ENCODE data around the gene ARPP19.
"Not testable (repeated sequence)": the region's sequence is repeated elsewhere in the genome, so short reads cannot be mapped to it uniquely, and the experiment has no call there.

ARPP19 gene

GRCh38 chr15:52567871-52568600 is 794 bp downstream of the ARPP19 start:
- Histone ChIP-seq H3K9ac (peak overlapping the region; percentile 91), H2AFZ (peak overlapping the region; percentile 71), H3K36me3 (ENCODE audit: control insufficient read depth, insufficient read depth, low read length) (no peaks in the 10 kb centered on the region), H3K27ac (peak overlapping the region; percentile 89), H3K79me2 (peaks cover 17% of the 10 kb centered on the region), H3K27me3 (ENCODE audit: control insufficient read depth, insufficient read depth, low read length) (no peaks in the 10 kb centered on the region), H3K4me3 (ENCODE audit: low read depth, low read length) (peak overlapping the region; percentile 92), H3K9me3 (ENCODE audit: control insufficient read depth, low read length) (no peaks in the 10 kb centered on the region), H3K4me2 (ENCODE audit: low read length) (peak overlapping the region; percentile 95), H3K4me1 (peaks cover 4% of the 10 kb centered on the region)
- TF ChIP-seq CTCF (IDR thresholded peaks at IDR 0.05): no peak

- H3K36me3 ChIP-seq (ENCODE audit: control insufficient read depth, insufficient read depth, low read length): no peaks in the 10 kb centered on the region
- H3K27ac ChIP-seq: peak overlapping the region; percentile 89
- TF ChIP-seq CTCF (IDR thresholded peaks at IDR 0.05): no peak
- peak overlapping the region; percentile 92 for H3K4me3 ChIP-seq (ENCODE audit: low read depth, low read length)
- H3K9me3 ChIP-seq (ENCODE audit: control insufficient read depth, low read length): no peaks in the 10 kb centered on the region
- H3K27me3 ChIP-seq (ENCODE audit: control insufficient read depth, insufficient read depth, low read length): no peaks in the 10 kb centered on the region
- peaks cover 21% of the 10 kb centered on the region for H3K79me2 ChIP-seq
- H3K9ac ChIP-seq: no peak overlapping the region
- H3K4me1 ChIP-seq: peaks cover 4% of the 10 kb centered on the region
- peak overlapping the region; percentile 95 for H3K4me2 ChIP-seq (ENCODE audit: low read length)
- H2AFZ ChIP-seq: no peak overlapping the region
These were observed 1.9 kb downstream of the ARPP19 start for GRCh38 chr15:52566889-52567288.

GRCh38 chr15:52565417-52566358 is 3.1 kb downstream of the ARPP19 start:
- Histone ChIP-seq H3K27ac (peak overlapping the region; percentile 42), H3K4me3 (ENCODE audit: low read depth, low read length) (peak overlapping the region; percentile 11), H3K4me2 (ENCODE audit: low read length) (peak overlapping the region; percentile 11), H3K79me2 (peaks cover 24% of the 10 kb centered on the region)
- not testable (repeated sequence) for H3K9me3 ChIP-seq (ENCODE audit: control insufficient read depth, low read length); H2AFZ ChIP-seq; H3K27me3 ChIP-seq (ENCODE audit: control insufficient read depth, insufficient read depth, low read length); H3K36me3 ChIP-seq (ENCODE audit: control insufficient read depth, insufficient read depth, low read length); H3K4me1 ChIP-seq; H3K9ac ChIP-seq

DNA sequence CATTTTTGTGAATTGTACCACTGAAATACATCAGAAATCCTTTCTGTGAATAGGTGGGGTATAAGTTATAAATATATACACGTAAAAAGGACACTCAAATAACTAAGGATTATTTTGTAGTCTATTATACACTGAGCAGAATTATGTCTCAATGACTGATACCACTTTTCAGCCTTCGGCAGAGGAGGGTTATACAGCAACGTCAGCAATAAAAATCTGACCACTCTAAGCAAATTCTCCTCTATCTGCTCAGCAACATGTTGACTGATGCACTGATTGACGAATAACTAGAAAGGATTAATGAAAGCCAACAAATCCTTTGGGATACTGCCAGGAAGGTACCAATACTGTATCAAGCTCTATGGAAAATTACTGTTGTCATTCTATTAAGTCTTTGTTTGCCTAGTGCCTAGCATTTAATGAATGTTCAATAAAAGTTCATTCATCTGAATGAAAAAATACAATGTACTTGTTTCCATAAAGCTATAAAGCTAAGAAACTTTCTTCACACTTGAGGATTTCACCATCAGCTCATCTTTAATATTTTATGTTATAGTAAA is 5.2 kb downstream of the ARPP19 start:
- peaks cover 6% of the 10 kb centered on the region for H3K4me1 ChIP-seq
- no peak overlapping the region for H3K9ac ChIP-seq
- no peaks in the 10 kb centered on the region for H3K36me3 ChIP-seq (ENCODE audit: control insufficient read depth, insufficient read depth, low read length)
- no peak for TF ChIP-seq CTCF (IDR thresholded peaks at IDR 0.05)
- no peaks in the 10 kb centered on the region for H3K27me3 ChIP-seq (ENCODE audit: control insufficient read depth, insufficient read depth, low read length)
- H3K79me2 ChIP-seq: peaks cover 39% of the 10 kb centered on the region
- peak overlapping the region; percentile 33 for H3K4me2 ChIP-seq (ENCODE audit: low read length)
- H3K27ac ChIP-seq: no peak overlapping the region
- H3K4me3 ChIP-seq (ENCODE audit: low read depth, low read length): peak overlapping the region; percentile 22
- no peaks in the 10 kb centered on the region for H3K9me3 ChIP-seq (ENCODE audit: control insufficient read depth, low read length)
- H2AFZ ChIP-seq: no peak overlapping the region

- TF ChIP-seq CTCF (IDR thresholded peaks at IDR 0.05): no peak
- no peak overlapping the region for H3K9ac ChIP-seq
- no peaks in the 10 kb centered on the region for H3K27me3 ChIP-seq (ENCODE audit: control insufficient read depth, insufficient read depth, low read length)
- H3K36me3 ChIP-seq (ENCODE audit: control insufficient read depth, insufficient read depth, low read length): no peaks in the 10 kb centered on the region
- H3K27ac ChIP-seq: no peak overlapping the region
- H3K4me1 ChIP-seq: peaks cover 4% of the 10 kb centered on the region
- H3K9me3 ChIP-seq (ENCODE audit: control insufficient read depth, low read length): no peaks in the 10 kb centered on the region
- H2AFZ ChIP-seq: no peak overlapping the region
- no peak overlapping the region for H3K4me2 ChIP-seq (ENCODE audit: low read length)
- H3K4me3 ChIP-seq (ENCODE audit: low read depth, low read length): no peak overlapping the region
- peaks cover 37% of the 10 kb centered on the region for H3K79me2 ChIP-seq
These were observed 9.3 kb downstream of the ARPP19 start for GRCh38 chr15:52559575-52559974.

Measured in parathyroid adenoma (tissue), 2 donors.